ENCODE results near the gene MRTFA.

DNA sequence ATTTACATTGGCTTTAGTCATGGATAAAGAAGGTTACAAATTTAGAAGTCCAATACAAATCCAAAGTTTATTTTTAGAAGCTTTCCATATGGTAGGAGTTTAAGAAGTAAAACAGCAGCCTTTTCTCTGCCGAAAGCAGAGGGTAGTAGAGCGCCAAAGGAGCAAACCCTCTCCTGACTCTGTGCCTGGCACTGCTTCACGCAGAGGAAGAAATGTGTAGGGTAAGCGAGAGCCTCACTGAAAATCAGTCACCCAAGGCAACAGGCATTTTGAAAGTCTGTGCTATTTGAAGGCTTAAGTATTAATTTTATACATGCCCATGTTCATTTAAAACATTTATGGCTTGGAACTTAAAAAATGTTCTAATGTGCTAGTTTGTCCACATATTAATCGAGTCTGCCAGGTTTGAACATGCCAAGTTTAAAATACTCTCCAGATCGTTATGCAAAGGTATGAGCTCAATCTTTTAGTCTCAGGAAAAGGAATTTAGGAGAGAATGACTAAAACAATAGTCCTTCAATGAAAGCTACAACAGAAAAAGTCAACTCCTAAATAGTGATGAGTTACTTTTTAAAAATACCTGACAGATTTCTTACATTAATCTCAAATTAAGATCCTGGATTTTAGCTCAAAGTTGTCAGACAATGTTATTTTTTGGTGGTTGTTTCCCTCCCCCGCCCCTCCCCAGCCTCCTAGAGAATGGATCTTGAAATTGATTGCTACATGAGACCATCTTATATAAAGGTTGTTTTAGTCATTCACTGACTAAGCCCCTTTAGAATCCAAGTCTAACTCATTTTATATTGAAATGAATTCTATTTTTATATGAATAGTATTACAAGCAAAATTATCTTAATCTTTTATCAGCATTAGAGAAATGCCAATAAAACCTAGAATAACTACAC is 38.7 kb downstream of the MRTFA start:
- TF ChIP-seq, protein P1, sequence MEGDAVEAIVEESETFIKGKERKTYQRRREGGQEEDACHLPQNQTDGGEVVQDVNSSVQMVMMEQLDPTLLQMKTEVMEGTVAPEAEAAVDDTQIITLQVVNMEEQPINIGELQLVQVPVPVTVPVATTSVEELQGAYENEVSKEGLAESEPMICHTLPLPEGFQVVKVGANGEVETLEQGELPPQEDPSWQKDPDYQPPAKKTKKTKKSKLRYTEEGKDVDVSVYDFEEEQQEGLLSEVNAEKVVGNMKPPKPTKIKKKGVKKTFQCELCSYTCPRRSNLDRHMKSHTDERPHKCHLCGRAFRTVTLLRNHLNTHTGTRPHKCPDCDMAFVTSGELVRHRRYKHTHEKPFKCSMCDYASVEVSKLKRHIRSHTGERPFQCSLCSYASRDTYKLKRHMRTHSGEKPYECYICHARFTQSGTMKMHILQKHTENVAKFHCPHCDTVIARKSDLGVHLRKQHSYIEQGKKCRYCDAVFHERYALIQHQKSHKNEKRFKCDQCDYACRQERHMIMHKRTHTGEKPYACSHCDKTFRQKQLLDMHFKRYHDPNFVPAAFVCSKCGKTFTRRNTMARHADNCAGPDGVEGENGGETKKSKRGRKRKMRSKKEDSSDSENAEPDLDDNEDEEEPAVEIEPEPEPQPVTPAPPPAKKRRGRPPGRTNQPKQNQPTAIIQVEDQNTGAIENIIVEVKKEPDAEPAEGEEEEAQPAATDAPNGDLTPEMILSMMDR (IDR thresholded peaks at IDR 0.05) = no peak
- no peak for TF ChIP-seq POLR2A (IDR thresholded peaks at IDR 0.05)

Measured in adrenal gland (tissue), 5 donors.